ENCODE data around the gene ZDHHC17. TPM values are rescaled to one million over a fixed set of nuclear protein-coding genes. Genes with fewer than 3 reads are reported as not detected.

ZDHHC17 gene
- total and polyA plus RNA-seq, 4 donors: 12.0 to 139 (median 21.8) TPM

DNA sequence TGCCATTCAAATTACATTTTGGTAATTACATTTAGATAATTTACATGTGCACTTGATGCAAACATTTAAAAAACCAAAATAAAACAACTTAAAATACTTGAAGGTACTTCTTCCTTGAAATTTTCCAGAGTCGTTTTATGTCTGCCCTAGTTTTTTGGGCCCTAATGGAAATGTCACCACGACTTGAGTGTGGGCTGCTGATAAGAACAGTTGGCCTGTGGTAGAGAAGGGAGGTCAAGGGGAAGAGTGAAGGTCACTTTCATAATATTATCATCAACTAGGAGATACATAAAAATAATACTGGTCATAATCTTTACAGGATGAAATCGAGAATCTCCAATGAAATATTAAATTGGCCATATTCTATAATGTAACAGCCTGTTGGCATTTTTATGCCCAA lies 23.1 kb downstream of the ZDHHC17 start:
- no peak overlapping the region for H3K9ac ChIP-seq (ENCODE audit: insufficient read depth in 1 of 2, low read length in 2 of 2)
- peaks cover 0 to 27% (median 11%) of the 10 kb centered on the region in 5 donors for H3K4me1 ChIP-seq (ENCODE audit: control insufficient read depth in 5 of 5, insufficient read depth in 5 of 5, low read length in 5 of 5)
- no peaks in the 10 kb centered on the region for H3K27me3 ChIP-seq (ENCODE audit: control insufficient read depth in 3 of 3, insufficient read depth in 3 of 3, low read length in 2 of 3)
- ATAC-seq (ENCODE audit: insufficient read depth, low FRiP score): no peak
- TF ChIP-seq, protein P1, sequence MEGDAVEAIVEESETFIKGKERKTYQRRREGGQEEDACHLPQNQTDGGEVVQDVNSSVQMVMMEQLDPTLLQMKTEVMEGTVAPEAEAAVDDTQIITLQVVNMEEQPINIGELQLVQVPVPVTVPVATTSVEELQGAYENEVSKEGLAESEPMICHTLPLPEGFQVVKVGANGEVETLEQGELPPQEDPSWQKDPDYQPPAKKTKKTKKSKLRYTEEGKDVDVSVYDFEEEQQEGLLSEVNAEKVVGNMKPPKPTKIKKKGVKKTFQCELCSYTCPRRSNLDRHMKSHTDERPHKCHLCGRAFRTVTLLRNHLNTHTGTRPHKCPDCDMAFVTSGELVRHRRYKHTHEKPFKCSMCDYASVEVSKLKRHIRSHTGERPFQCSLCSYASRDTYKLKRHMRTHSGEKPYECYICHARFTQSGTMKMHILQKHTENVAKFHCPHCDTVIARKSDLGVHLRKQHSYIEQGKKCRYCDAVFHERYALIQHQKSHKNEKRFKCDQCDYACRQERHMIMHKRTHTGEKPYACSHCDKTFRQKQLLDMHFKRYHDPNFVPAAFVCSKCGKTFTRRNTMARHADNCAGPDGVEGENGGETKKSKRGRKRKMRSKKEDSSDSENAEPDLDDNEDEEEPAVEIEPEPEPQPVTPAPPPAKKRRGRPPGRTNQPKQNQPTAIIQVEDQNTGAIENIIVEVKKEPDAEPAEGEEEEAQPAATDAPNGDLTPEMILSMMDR (IDR thresholded peaks at IDR 0.05; ENCODE audit: control extremely low read depth, extremely low read depth): no peak
- no peaks in the 10 kb centered on the region for H3K36me3 ChIP-seq (ENCODE audit: control insufficient read depth in 4 of 4, insufficient read depth in 4 of 4, low read length in 4 of 4)
- no peak for DNase-seq
- 65 to 82% methylated on average over 3 of the region's 3 CpGs for WGBS, 2 donors
- no peaks in the 10 kb centered on the region for H3K9me3 ChIP-seq (ENCODE audit: control insufficient read depth in 4 of 4, insufficient read depth in 3 of 4, low read length in 3 of 4)
- no peak overlapping the region for H3K27ac ChIP-seq (ENCODE audit: low read depth in 1 of 2, low read length in 1 of 2)
- no peak overlapping the region for H3K4me3 ChIP-seq

DNA sequence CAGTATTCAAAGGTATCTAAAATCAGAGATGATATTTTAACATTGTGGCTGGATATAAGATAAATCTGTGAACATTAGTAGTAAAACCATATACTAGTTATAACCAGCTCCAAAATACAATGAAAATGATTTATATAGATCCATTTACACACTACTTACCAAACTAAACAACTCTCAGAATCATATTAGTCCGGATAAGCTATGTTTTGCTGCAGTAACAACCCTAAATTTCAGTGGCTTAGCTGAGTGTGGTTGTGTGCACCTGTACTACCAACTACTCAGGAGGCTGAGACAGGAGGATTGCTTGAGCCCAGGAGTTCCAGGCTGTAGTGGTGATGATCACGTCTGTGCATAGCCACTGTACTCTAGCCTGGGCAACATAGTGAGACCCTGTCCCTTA lies 23.8 kb downstream of the ZDHHC17 start:
- Histone ChIP-seq H3K4me3 (no peak overlapping the region), H3K27me3 (ENCODE audit: control insufficient read depth in 3 of 3, insufficient read depth in 3 of 3, low read length in 2 of 3) (no peaks in the 10 kb centered on the region), H3K9me3 (ENCODE audit: control insufficient read depth in 4 of 4, insufficient read depth in 3 of 4, low read length in 3 of 4) (no peaks in the 10 kb centered on the region), H3K4me1 (ENCODE audit: control insufficient read depth in 5 of 5, insufficient read depth in 5 of 5, low read length in 5 of 5) (peaks cover 0 to 20% (median 10%) of the 10 kb centered on the region in 5 donors), H3K9ac (ENCODE audit: insufficient read depth in 1 of 2, low read length in 2 of 2) (no peak overlapping the region), H3K27ac (ENCODE audit: low read depth in 1 of 2, low read length in 1 of 2) (no peak overlapping the region), H3K36me3 (ENCODE audit: control insufficient read depth in 4 of 4, insufficient read depth in 4 of 4, low read length in 4 of 4) (no peaks in the 10 kb centered on the region)
- ATAC-seq (ENCODE audit: insufficient read depth, low FRiP score) (no peak), DNase-seq (no peak)
- WGBS, 2 donors: 97 to 98% methylated on average over 2 of the region's 2 CpGs
- TF ChIP-seq, protein P1 (IDR thresholded peaks at IDR 0.05; ENCODE audit: control extremely low read depth, extremely low read depth): no peak

DNA sequence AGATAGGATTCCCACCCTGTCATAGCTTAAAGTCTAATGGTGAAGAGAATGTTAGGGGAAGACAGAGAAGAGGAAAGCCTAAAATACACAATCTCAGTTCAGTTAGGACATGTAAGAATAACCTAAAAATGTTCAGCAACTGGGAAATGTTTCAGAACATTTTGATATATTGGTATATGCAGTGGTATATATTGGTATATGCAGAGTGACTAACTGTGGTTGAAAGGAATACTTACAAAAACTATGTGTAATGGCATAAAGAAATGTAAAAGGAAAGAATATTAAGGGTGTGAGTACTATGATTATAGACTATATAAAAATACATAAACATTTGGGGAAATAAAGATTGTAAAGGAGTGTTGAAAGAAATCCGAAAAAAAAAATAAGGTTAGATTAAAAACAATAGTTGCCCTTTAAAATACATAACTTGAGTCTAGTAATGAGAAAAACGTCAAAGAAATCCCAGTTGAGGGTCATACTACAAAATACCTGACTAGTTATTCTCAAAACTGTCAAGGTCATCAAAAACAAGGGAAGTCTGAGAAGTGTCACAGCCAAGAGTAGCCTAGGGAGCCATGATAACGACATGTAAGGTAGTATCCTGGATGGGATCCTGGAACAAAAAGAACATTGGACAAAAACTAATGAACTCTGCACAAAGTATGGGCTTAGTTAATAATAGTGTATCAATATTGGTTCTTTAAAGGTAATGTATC lies 25.6 kb downstream of the ZDHHC17 start:
- 77 to 84% methylated on average over 3 of the region's 3 CpGs for WGBS, 2 donors
- Histone ChIP-seq H3K27ac (ENCODE audit: low read depth in 1 of 2, low read length in 1 of 2) (peak overlapping the region in 1 of 2 donors; percentile 9), H3K9ac (ENCODE audit: insufficient read depth in 1 of 2, low read length in 2 of 2) (no peak overlapping the region), H3K4me3 (no peak overlapping the region), H3K9me3 (ENCODE audit: control insufficient read depth in 4 of 4, insufficient read depth in 3 of 4, low read length in 3 of 4) (no peaks in the 10 kb centered on the region), H3K27me3 (ENCODE audit: control insufficient read depth in 3 of 3, insufficient read depth in 3 of 3, low read length in 2 of 3) (no peaks in the 10 kb centered on the region), H3K4me1 (ENCODE audit: control insufficient read depth in 5 of 5, insufficient read depth in 5 of 5, low read length in 5 of 5) (peaks cover 0 to 9% (median 6%) of the 10 kb centered on the region in 5 donors), H3K36me3 (ENCODE audit: control insufficient read depth in 4 of 4, insufficient read depth in 4 of 4, low read length in 4 of 4) (no peaks in the 10 kb centered on the region)
- ATAC-seq (ENCODE audit: insufficient read depth, low FRiP score) (no peak), DNase-seq (no peak)
- TF ChIP-seq, protein P1 (IDR thresholded peaks at IDR 0.05; ENCODE audit: control extremely low read depth, extremely low read depth): no peak

Measured in lung (tissue), 12 donors.